CD14-positive monocyte (primary cell): ENCODE results near the gene TRAPPC4. TPM values are rescaled to one million over a fixed set of nuclear protein-coding genes. Genes with fewer than 3 reads are reported as not detected.
A peak's percentile ranks its signal among the peaks of the same experiment; 100 is the strongest.
"Not testable (repeated sequence)": the region's sequence is repeated elsewhere in the genome, so short reads cannot be mapped to it uniquely, and the experiment has no call there.

ENCODE experiments used
- DNase-seq, 3 donors: peaks; one replicate each; pipeline ENCODE4 v3.0.0-alpha.2; 2011 to 2022
- H2AFZ ChIP-seq: 2 replicates; pipeline ENCODE4 v1.6.0; 2012; ENCODE audit warnings: mild to moderate bottlenecking, low read depth, low read length, inconsistent platforms; ENCODE audit not compliant: insufficient read depth, poor library complexity, severe bottlenecking
- H3K27ac ChIP-seq, 2 donors: 1 replicate in 1 of 2; 2 replicates in 1 of 2; pipeline ENCODE4 v1.5.1; 2012 to 2013; ENCODE audit warnings: low read length in 2 of 2, control low read depth in 1 of 2, inconsistent platforms in 1 of 2, low read depth in 1 of 2, mild to moderate bottlenecking in 1 of 2
- H3K27me3 ChIP-seq, 2 donors: one replicate each; pipeline versions ENCODE4 v1.6.0 to v1.6.1; 2011 to 2013; ENCODE audit warnings: low read length in 2 of 2; ENCODE audit not compliant: control insufficient read depth in 2 of 2, insufficient read depth in 2 of 2
- H3K36me3 ChIP-seq, 2 donors: replicated peaks in 1 of 2; 1 replicate in 1 of 2; 2 replicates in 1 of 2; pipeline versions ENCODE4 v1.5.1 to v1.6.1; 2012 to 2013; ENCODE audit warnings: low read length in 2 of 2, control low read depth in 1 of 2, inconsistent platforms in 1 of 2, mild to moderate bottlenecking in 1 of 2; ENCODE audit not compliant: insufficient read depth in 2 of 2, control insufficient read depth in 1 of 2
- H3K4me1 ChIP-seq, 2 donors: 1 replicate in 1 of 2; 2 replicates in 1 of 2; pipeline versions ENCODE4 v1.5.1 to v1.6.1; 2012 to 2013; ENCODE audit warnings: low read length in 2 of 2, control low read depth in 1 of 2, inconsistent platforms in 1 of 2, mild to moderate bottlenecking in 1 of 2, moderate library complexity in 1 of 2; ENCODE audit not compliant: insufficient read depth in 2 of 2, control insufficient read depth in 1 of 2
- H3K4me2 ChIP-seq: replicated peaks from 2 replicates; pipeline ENCODE3; 2012; ENCODE audit warnings: low read length, moderate library complexity, mild to moderate bottlenecking; ENCODE audit not compliant: poor library complexity, severe bottlenecking; ENCODE audit errors: extremely low read depth
- H3K4me3 ChIP-seq, 3 experiments: fragments of 200-600 bp in 1 of 3; sonication (generic) in 1 of 3; replicated peaks in 1 of 3; 1 replicate in 2 of 3; 2 replicates in 1 of 3; pipeline ENCODE4 v1.5.1; 2011 to 2013; ENCODE audit warnings: low read length in 3 of 3, mild to moderate bottlenecking in 3 of 3, control low read depth in 2 of 3, low read depth in 2 of 3, inconsistent platforms in 1 of 3, moderate library complexity in 1 of 3
- H3K79me2 ChIP-seq: 2 replicates; pipeline ENCODE4 v1.6.0; 2012; ENCODE audit warnings: mild to moderate bottlenecking, control low read depth, inconsistent platforms, low read length, moderate library complexity; ENCODE audit not compliant: insufficient read depth
- H3K9ac ChIP-seq: 2 replicates; pipeline ENCODE4 v1.6.0; 2017; ENCODE audit warnings: low read length, mild to moderate bottlenecking; ENCODE audit not compliant: insufficient read depth, poor library complexity, severe bottlenecking
- H3K9me3 ChIP-seq, 2 donors: replicated peaks in 1 of 2; 1 replicate in 1 of 2; 2 replicates in 1 of 2; pipeline versions ENCODE4 v1.5.1 to v1.6.1; 2012 to 2013; ENCODE audit warnings: low read length in 2 of 2, control low read depth in 1 of 2; ENCODE audit not compliant: control insufficient read depth in 1 of 2, insufficient read depth in 1 of 2
- H4K20me1 ChIP-seq: 2 replicates; pipeline ENCODE4 v1.6.0; 2012; ENCODE audit warnings: mild to moderate bottlenecking, low read length, control low read depth, moderate library complexity; ENCODE audit not compliant: insufficient read depth
- H3K27ac Mint-ChIP-seq, 7 donors: one replicate each; pipeline ENCODE4 v1.8.0; 2020; ENCODE audit warnings: mild to moderate bottlenecking in 7 of 7, mixed read lengths in 7 of 7, moderate library complexity in 6 of 7, inconsistent platforms in 2 of 7
- H3K27me3 Mint-ChIP-seq, 3 donors: one replicate each; pipeline ENCODE4 v1.8.0; 2021 to 2022; ENCODE audit warnings: low read depth in 3 of 3, mild to moderate bottlenecking in 3 of 3, mixed read lengths in 3 of 3, moderate library complexity in 3 of 3, inconsistent platforms in 1 of 3
- H3K36me3 Mint-ChIP-seq, 2 donors: one replicate each; pipeline ENCODE4 v1.8.0; 2020; ENCODE audit warnings: mixed read lengths in 2 of 2, inconsistent platforms in 1 of 2, mild to moderate bottlenecking in 1 of 2
- H3K4me1 Mint-ChIP-seq: one replicate; pipeline ENCODE4 v1.8.0; 2020; ENCODE audit warnings: mild to moderate bottlenecking, mixed read lengths
- H3K4me3 Mint-ChIP-seq, 2 donors: one replicate each; pipeline ENCODE4 v1.8.0; 2020; ENCODE audit warnings: mild to moderate bottlenecking in 2 of 2, mixed read lengths in 2 of 2, moderate library complexity in 1 of 2
- H3K9me3 Mint-ChIP-seq, 7 donors: one replicate each; pipeline ENCODE4 v1.8.0; 2020 to 2022; ENCODE audit warnings: mixed read lengths in 7 of 7, mild to moderate bottlenecking in 6 of 7, moderate library complexity in 6 of 7, inconsistent platforms in 2 of 7
- WGBS: methylation state at CpG from one replicate; pipeline ENCODE4 v1.1.5; 2013; ENCODE audit warnings: missing lambda C conversion rate; ENCODE audit not compliant: insufficient coverage; 5-methylcytosine and 5-hydroxymethylcytosine counted together
- intact Hi-C, 2 donors: fragments of 100-400 bp; cut with micrococcal nuclease; formaldehyde crosslinking; loops; one replicate each; pipeline versions ENCODE4 v1.15.0 to v1.15.1; 2023
- polyA plus RNA-seq, 3 donors: library from polyadenylated mRNA; depleted of rRNA in 1 of 3; unstranded in 2 of 3; stranded (reverse) in 1 of 3; fragments of 300-500 nt in 2 of 3; fragments of >200 nt in 1 of 3; fragmentation: Illumina TruSeq in 2 of 3; gene quantifications; 1 replicate in 2 of 3; 2 replicates in 1 of 3; pipeline ENCODE4 v1.2.3, GENCODE V29; 2012 to 2021
- TF ChIP-seq, protein P1 (sequence below): fragments of 200-600 bp; IDR thresholded peaks from one replicate; pipeline ENCODE4 v1.8.0; 2022; ENCODE audit warnings: antibody characterized with exemption, mild to moderate bottlenecking

Gene TRAPPC4
- polyA plus RNA-seq, 3 donors: 46.9 to 54.5 (median 50.0) TPM

DNA sequence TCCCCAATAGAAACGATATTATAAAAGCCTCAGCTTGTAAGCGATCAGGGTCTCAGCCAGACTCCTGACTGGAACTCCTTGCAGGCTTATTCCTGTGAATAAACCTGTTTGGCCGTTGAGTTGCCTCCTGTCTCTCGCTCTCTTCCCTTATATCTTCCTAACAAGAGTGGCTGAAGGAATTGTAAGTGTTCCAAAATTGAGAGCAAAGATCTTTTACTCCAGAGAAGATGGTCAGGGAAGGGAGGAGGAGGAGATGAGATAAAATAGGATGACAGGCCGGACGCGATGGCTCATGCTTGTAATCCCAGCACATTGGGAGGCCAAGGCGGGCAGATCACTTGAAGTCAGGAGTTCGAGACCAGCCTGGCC lies 13.3 kb downstream of the TRAPPC4 start:
- H3K36me3 Mint-ChIP-seq: peaks cover 5 to 8% of the 10 kb centered on the region in 2 donors
- Histone ChIP-seq H3K4me3 (no peak overlapping the region), H3K79me2 (peaks cover 3% of the 10 kb centered on the region), H3K9ac (no peak overlapping the region), H3K27ac (no peak overlapping the region), H3K9me3 (no peaks in the 10 kb centered on the region), H2AFZ (peak overlapping the region; percentile 51), H3K4me2 (no peak overlapping the region), H3K36me3 (no peaks in the 10 kb centered on the region), H4K20me1 (no peaks in the 10 kb centered on the region), H3K27me3 (no peaks in the 10 kb centered on the region), H3K4me1 (peaks cover 8 to 15% of the 10 kb centered on the region in 2 donors)
- TF ChIP-seq, protein P1, sequence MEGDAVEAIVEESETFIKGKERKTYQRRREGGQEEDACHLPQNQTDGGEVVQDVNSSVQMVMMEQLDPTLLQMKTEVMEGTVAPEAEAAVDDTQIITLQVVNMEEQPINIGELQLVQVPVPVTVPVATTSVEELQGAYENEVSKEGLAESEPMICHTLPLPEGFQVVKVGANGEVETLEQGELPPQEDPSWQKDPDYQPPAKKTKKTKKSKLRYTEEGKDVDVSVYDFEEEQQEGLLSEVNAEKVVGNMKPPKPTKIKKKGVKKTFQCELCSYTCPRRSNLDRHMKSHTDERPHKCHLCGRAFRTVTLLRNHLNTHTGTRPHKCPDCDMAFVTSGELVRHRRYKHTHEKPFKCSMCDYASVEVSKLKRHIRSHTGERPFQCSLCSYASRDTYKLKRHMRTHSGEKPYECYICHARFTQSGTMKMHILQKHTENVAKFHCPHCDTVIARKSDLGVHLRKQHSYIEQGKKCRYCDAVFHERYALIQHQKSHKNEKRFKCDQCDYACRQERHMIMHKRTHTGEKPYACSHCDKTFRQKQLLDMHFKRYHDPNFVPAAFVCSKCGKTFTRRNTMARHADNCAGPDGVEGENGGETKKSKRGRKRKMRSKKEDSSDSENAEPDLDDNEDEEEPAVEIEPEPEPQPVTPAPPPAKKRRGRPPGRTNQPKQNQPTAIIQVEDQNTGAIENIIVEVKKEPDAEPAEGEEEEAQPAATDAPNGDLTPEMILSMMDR: no peak
- intact Hi-C loops: loop anchor here (2.0 to 5.0 kb wide), 2 partner anchors 25 to 35 kb away; partner anchors contain the start of genes CENATAC (in 1 of the 2) and HYOU1 (in 1 of the 2)
- H3K27ac Mint-ChIP-seq: no peak overlapping the region
- H3K4me3 Mint-ChIP-seq: no peak overlapping the region
- H3K27me3 Mint-ChIP-seq: peaks cover 0 to 2% (median 0%) of the 10 kb centered on the region in 3 donors
- H3K9me3 Mint-ChIP-seq: no peaks in the 10 kb centered on the region
- H3K4me1 Mint-ChIP-seq: peaks cover 16% of the 10 kb centered on the region
- 100% methylated on average over 3 of the region's 9 CpGs for WGBS
- DNase-seq: no peak

DNA sequence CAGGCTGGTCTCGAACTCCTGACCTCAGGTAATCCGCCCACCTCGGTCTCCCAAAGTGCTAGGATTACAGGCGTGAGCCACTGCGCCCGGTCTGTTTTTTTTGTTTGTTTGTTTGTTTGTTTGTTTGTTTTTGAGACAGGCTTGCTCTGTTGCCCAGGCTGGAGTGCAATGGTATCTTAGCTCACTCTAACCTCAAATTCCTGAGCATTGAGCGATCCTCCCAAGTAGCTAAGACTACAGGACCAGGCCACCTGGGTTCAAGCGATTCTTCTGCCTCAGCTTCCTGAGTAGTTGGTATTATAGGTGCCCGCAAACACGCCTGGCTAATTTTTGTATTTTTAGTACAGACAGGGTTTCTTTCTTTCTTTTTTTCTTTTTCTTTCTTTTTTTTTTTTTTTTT lies 14.9 kb downstream of the TRAPPC4 start:
- not testable (repeated sequence) for H3K4me2 ChIP-seq, H3K79me2 ChIP-seq, H4K20me1 ChIP-seq, H3K9me3 Mint-ChIP-seq, H3K9me3 ChIP-seq, H3K4me3 ChIP-seq, H3K27me3 ChIP-seq, H3K27ac Mint-ChIP-seq, H2AFZ ChIP-seq, H3K4me3 Mint-ChIP-seq, H3K36me3 ChIP-seq, H3K27me3 Mint-ChIP-seq, DNase-seq, H3K27ac ChIP-seq, H3K9ac ChIP-seq, H3K36me3 Mint-ChIP-seq
- H3K4me1 ChIP-seq: peaks cover 8 to 15% of the 10 kb centered on the region in 2 donors
- no CpG with 5 or more reads among the region's 10 CpGs for WGBS
- H3K4me1 Mint-ChIP-seq: peaks cover 16% of the 10 kb centered on the region
- intact Hi-C loops: loop anchor here in 1 of 2 donors (5.0 kb wide), 1 partner anchor 36 kb away; the partner anchor contains the start of gene CENATAC
